GM18498 (cell line): ENCODE results near the gene NIP7.
A peak's percentile ranks its signal among the peaks of the same experiment; 100 is the strongest.
"Not testable (repeated sequence)": the region's sequence is repeated elsewhere in the genome, so short reads cannot be mapped to it uniquely, and the experiment has no call there.

Source experiments
- ATAC-seq: cut with Tn5 transposase; IDR thresholded peaks from one replicate; pipeline ENCODE4 v1.9.1; 2021; ENCODE audit warnings: mild to moderate bottlenecking, moderate library complexity; ENCODE audit not compliant: unreplicated experiment

The NIP7 gene

DNA sequence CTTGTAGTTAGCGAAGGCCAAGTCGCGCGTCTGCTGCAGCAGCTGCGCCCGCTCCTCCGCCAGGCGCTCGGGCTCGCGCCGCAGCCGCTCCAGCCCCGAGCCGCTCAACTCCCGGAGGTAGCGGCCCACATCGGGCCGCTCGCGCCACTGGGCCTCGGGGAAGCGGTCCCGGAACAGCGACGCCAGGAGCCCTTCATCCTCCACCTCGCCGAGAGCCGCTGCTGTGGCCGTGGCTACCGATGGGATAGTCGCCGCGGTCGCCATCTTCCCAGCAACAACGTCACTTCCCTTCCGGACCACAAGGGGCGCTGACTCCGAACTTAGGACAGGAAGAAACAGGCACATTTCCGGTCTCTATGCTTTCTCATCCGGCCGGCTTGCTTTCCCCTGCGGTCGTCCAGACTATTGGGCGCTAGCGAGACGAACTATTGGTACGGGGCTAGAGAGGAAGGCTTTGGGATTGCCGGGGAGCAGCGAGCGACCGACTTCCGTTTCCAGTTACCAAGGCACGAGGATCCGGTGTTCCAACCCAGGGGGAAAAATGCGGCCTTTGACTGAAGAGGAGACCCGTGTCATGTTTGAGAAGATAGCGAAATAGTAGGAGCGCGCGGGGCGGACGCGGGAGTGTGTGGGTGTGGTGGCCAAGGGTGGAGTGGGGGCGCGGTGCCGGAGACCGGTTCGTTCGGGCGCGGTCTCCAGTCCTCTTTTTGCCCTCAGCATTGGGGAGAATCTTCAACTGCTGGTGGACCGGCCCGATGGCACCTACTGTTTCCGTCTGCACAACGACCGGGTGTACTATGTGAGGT, at the start of gene NIP7, which contains the start of gene COG8:
Gene NIP7 (plus strand): TSS at position 484 of the 806 bp plus-strand sequence. CDS start 58 bp downstream, at position 542.
Gene COG8 (minus strand): TSS at position 276 of the 806 bp plus-strand sequence. CDS start 12 bp downstream, at position 264.
- ATAC-seq: peak; percentile 91

DNA sequence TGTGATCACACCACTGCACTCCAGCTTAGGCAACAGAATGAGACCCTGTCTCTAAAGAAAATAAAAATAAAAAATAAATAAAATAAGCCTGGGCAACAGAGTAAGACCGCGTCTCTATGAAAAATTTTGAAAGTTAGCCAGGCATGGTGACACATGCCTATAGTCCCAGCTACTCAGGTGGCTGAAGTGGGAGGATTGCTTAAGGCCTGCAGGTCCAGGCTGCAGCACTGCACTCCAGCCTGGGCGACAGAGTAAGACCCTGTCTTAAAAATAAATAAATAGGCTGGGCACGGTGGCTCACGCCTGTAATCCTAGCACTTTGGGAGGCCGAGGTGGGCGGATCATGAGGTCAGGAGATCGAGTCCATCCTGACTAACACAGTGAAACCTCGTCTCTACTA, 47.9 kb upstream of the NIP7 start:
- ATAC-seq: not testable (repeated sequence)

DNA sequence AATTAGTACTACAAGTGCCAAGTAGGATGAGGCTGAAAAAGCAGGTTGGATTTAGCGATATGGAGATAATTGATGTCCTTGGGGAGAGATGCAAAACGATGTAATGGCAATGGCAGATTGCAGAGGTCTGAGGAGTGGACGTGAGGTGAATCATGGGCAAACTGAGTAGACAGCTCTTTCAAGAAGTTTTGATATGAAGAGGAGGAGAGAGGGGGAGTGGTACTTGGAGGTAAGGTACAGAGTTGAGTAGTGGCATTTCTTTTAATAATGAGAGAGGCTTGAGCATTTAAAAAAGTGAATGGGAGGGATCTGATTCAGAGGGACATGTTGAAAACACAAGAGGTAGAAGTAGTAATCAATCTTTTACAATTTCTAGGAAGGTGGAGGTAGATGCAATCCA, 46.2 kb upstream of the NIP7 start:
- ATAC-seq: no peak

DNA sequence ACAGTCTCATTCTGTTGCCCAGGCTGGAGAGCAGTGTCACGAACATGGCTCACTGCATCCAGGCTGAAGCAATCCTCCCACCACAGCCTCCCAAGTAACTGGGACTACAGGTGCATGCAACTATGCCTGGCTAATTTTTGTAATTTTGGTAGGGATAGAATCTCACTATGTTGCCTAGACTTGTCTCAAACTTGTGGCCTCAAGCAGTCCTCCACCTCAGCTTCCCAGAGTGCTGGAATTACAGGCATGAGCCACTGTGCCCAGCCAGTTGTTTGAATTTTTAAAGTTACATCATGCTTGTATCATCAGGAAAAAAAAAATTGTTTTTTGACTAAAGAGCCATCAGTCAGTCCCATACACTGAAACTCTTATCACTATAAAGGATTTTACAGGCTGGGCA, 45.5 kb upstream of the NIP7 start:
- ATAC-seq: no peak

DNA sequence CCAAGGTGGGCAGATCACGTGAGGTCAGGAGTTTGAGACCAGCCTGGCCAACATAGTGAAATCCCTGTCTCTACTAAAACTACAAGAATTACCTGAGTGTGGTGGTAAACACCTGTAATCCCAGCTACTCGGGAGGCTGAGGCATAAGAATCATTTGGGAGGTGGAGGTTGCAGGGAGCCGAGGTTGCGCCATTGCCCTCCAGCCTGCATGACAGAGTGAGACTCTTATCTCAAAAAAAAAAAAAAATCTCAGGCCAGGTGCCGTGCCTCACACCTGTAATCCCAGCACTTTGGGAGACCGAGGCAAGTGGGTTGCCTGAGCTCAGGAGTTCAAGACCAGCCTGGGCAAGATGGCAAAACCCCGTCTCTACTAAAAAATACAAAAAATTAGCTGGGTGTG, 42.8 kb upstream of the NIP7 start:
- not testable (repeated sequence) for ATAC-seq

DNA sequence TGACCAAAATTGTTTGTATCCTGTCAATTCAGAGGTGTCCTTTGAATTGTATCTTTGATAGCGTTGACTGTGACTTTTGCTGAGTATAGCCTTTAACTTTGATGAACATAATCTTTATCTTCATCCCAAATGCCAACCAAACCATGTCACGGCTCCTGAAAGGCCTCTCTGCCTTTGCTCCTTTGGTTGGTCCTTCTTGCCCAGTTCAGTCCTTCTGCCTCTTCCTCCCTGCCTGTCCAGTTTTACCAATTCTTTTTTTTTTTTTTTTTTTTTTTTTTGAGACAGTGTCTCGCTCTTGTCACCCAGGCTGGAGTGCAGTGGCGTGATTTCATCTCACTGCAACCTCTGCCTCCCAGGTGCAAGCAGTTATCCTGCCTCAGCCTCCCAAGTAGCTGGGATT, 41.3 kb upstream of the NIP7 start:
- ATAC-seq: no peak

DNA sequence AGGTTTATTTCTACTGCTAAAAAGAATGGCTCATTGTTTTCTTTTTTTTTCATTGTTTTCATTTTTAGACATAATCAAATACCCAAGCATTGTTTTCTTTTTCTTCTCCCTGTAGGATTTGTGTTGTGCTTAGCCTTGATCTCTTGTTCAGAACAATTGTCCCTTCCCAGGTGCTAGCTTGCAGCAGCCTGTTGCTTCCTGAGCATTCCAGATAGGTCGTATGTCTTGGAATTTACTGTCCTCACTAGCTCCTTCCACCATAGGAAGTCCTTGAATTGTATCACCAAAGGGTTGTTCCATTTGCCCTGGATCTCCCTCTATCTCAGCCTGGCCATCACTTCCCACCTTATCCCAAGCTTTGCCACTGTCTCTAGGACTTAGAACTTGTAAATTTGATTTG, 38.4 kb upstream of the NIP7 start:
- no peak for ATAC-seq

DNA sequence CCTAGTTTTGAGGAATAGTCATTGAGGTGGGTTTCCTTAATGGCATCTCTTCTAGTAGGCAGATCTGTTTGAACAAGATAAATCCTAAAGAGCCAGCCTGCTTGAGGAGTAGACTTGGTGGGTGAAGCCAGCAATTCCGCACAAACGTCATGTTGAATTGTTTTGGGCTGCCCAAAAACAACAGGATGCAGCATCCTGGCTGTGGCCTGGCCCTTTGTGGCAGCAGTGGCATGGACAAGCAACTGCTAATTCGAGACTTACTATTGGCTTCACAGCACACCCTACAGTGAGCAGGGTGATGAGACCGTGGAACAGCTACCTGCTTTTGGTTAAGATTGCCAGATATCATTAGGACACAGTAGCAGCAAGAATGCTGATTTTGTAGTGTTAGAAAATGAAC, 37.7 kb upstream of the NIP7 start:
- no peak for ATAC-seq

DNA sequence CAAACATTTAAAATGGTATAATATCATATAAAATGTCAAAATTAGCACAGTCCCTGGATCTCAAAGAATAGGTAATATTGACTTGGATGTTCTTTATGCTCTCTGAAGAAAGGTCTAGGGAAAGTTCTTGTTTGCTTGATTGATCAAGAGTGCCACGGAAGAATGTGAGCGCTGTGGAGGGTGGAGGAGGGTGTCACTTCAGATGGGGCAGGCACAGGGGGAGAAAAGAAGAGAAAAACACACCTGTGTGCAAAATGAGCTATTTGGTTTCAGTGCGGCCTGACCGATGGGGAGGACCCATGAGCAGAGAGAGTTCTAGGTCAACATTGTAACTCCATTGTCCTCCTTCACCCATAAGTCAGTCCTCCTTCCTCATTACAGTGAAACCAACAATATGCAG, 37.3 kb upstream of the NIP7 start:
- no peak for ATAC-seq

DNA sequence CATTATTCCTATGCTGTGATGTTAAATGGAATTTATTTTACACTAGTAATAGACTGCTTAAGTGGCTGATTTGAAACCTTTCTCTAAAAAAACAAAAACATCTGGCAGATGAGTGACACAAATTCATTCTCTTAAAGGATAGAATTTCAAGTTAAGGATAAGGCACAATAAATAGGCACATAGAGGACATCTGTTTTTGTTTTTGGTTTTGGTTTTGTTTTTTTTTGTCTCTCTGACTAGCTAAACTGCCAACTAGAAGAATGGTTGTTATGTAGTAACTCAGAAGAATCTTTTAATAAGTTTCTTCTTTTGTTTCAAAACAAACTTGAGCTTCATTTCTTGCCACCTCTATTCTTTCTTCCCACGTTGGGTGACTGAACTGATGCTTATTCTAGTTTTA, 33.5 kb upstream of the NIP7 start:
- ATAC-seq: no peak

DNA sequence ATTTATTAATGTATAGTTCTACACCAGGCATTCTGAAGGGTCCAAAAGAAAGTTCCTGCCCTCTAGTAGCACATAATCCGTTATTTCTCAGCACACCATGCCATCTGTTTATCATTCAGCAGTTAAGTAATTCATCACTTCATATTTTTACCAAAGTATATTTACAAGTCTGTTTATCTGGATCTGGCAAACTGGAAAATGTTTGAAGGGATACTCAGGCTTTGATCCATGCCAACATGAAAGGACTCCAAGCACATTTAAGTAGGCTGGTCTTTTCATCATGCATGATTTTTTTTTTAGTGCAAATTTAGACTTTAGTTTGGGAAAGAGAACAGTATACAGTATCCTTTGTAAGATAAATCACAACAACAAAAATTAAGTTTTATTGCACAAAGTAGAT, 32.5 kb upstream of the NIP7 start:
- ATAC-seq: no peak

DNA sequence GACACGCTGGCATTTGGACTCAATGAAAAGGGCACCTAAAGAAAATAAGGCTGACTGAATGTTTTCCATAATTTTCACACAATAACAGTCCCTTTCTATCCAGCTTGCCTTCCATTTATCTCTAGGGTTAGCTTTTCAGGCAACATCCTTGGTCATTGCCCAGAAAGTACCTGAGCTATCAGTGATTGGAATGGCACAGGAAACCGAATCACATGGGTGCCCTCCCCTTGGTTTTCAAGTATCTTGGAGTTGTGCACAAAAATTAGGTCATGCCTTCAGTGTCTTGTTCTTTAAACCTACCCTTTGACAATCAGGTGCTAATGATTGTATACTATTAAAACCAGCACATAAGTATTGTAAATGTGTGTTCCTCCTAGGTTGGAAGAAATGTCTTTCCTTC, 31.7 kb upstream of the NIP7 start:
- ATAC-seq: no peak

DNA sequence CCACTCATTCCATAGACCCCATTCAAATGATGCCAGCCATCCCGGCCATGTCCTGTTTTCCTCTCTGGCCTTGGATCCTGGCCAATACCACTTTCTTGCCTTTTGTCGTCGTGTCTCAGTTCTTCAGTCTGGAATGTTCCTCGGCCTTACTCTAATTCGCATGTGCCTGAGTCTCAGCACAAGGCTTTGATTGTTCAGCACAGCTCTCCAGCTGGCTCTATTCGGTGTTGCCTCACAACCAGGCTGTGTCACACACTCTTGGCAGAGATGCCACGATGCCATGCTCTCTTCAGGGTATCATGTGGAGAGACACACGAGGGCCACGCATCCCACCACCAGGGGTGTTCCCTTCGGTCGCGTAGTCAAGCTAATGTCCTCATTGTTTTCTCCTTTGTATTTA, 30.3 kb upstream of the NIP7 start:
- no peak for ATAC-seq

DNA sequence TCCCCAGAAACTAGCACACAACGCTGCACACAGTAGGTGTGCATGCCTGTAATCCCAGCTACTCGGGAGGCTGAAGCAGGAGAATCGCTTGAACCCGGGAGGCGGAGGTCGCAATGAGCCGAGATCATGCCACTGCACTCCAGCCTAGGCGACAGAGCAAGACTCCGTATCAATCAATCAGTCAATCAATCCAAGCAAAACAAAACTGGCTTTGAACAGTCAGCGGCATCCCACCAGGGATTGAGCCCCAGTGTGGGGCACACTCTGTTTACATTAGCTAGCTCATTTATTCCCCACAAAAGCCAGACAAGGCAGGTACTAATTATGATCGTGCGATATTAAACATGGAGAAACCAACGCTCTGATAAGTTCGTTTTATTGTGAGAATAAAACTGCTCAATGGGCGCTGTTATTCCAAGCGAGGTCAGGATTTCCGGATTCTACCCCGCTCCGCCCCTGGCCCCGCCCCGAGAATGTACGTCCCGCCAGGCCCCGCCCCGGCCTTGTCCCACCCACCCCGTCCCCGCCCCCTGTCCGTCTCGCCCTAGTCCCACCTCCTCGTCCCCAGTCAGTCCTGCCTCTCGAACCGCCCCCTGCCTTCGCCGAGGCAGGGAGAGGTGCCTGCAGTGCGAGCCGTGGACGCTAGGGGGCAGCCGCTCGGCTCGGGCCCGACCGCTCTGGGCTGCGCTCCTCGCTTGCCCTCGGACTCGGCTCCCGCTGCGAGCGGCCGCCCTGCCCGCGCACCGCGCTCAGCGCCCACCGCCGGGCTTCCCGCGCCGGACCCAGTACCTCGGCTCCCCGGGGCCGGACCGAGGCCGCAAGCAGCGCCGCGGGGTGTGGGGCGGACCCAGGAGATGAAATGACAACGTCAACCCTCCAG, 28.7 kb upstream of the NIP7 start, which contains the start of gene VPS4A:
Gene VPS4A (plus strand): TSS at position 698 of the 880 bp plus-strand sequence. CDS start 162 bp downstream, at position 860.
- ATAC-seq: peak; percentile 94

DNA sequence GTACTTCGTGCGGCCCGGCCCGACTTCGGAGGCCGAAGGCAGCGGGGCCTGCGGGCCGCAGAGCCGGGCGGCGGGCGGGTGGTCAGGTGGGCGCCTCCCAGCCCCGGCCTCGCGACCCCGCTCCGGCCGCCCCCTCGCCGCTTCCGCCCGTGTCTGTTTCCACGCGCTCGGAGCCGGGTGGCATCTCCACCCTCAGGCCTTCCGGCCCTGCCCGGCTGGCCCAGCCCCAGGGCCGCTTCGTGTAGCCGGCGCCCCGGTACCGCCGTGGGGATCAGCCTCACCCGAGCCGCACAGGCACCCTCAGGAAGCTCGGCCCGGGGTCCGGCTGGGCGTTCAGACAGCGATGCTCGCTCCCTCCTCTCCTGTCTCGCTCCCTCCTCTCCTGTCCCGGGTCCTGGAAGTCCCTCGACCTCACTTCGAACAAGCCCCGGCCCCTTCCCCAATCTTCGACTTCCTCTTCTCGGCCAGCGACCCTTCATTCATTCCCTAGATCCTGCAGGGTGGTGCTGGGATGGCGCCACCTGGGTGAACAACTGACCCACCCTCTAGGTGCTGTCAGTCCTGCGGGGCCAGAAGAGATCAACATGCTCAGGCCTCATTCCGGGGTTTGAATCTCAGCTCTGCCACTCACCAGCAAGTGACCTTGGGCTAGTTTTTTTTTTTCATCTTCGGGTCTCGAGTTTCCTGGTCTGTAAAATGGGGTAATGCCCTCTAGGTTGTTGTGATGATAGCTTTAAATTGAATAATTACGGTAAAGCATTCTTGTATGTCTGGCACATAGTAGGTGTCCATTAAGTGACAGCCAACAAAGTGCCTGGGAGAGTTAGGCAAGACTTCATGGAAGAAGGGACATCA, 27.8 kb upstream of the NIP7 start:
- peak; percentile 55 for ATAC-seq

DNA sequence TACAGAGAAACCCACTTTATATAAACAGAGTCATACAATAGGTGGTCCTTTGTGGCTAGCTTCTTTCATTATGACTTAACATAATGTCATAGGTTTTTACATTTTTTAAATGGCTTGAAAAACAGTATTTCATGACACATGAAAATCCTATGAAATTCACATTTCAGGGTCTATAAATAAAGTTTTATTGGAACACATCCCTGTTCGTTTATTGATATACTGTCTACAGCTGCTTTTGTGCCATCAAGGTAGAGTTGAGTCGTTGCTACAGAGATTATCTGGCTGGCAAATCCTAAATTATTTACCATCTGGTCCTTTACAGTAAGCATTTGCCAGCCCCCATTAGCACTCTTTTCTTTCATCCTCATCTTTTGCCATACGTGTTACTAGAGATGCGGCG, 26.1 kb upstream of the NIP7 start:
- ATAC-seq: no peak

DNA sequence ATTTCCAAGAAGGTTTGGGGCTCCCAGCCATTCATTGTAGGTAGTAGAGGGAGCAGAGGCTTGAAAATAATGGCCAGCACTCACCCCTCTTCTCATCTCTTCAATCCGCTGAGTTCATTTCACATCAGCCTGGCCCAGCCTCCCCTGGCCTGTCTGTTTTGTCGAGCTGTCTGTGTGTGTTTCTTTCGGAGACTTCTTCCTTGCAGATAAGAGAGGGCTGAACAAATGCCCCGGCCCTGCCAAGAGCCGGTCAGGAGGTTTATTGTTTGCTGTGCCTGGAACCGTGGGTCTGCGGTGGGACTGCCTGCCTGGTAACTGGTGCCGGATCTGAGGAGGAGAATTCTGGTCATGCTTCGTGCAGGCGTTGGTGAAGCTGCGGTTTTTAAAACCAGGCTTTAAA, 25.0 kb upstream of the NIP7 start:
- no peak for ATAC-seq

DNA sequence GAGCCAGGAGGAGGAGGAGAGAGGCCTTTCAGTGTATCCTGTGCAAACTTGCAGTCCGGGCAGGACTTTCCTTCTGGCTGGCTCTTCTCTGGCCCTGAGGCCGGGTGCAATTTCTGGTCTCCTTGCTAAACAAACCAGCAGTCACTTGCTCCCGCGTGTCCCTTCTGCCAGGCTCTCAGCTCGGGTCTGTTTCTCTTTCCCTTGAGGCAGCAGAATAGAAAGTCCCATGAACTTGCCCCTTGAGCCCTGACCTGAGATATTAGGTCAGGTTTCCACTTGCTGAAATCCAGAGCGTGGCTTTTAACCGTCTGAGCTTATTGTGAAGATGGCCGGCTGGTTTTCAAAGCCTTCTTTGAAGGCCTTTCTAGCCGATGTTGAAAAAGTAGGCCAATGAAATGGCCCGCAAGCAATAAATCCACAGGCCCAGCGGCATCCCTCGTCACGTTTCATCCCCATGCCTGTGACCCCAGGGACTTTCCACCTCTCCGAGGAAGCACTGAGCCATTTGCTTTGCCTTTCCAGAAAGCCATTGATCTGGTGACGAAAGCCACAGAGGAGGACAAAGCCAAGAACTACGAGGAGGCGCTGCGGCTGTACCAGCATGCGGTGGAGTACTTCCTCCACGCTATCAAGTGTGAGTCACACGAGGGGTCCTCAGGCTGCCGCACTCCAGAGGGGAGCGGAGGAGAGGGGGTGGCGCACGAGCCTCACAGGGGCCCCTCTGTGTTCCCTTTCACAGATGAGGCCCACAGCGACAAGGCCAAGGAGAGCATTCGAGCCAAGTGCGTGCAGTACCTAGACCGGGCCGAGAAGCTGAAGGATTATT, 23.9 kb upstream of the NIP7 start:
- ATAC-seq: no peak

DNA sequence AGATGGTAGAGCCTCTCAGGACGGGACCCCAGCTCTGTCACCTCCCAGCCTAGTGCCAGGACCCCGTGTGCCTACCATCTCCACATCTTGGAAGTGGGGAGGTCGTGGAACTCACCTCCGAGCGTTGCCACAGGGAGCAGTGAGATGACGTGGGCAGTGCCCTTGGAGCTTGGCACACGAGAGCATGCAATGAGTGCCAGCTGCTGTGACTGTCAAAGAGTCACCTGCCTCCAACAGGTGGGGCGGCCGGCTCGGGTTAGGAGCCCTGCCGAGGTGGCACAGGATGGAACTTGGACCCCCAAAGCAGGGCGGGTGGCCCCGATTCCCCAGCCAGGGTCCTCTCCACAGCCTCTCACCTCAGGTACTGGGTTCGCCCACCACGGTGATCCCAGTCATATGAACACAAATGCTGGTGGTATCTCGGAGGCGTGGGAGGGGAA, 23.0 kb upstream of the NIP7 start:
- no peak for ATAC-seq
